ENCODE data around the gene SET. TPM values are rescaled to one million over a fixed set of nuclear protein-coding genes. Genes with fewer than 3 reads are reported as not detected.
A peak's percentile ranks its signal among the peaks of the same experiment; 100 is the strongest.

Gene SET
- total RNA-seq, 5 donors from 2014 or later (not counting 1 experiment from before 2014, with no cell fraction given): 239 to 279 (median 252) TPM

GRCh38 chr9:128702445-128702948 is 13.5 kb downstream of the SET start, which contains the start of gene PKN3:
Gene PKN3 (plus strand): TSS chr9:128702503. CDS start chr9:128702916, 413 bp downstream.
- H3K27me3 ChIP-seq (replicated peaks in 1 of 2; ENCODE audit: control insufficient read depth in 2 of 2, extremely low read depth in 1 of 2, insufficient read depth in 2 of 2, low read length in 1 of 2): no peaks in the 10 kb centered on the region
- Mint-ChIP-seq H3K36me3 (no peaks in the 10 kb centered on the region), H3K27ac (peak within 1 kb of the TSS; percentile 55 to 86), H3K4me1 (peaks cover 11 to 15% (median 13%) of the 10 kb centered on the region in 3 donors), H3K9me3 (no peaks in the 10 kb centered on the region), H3K27me3 (no peaks in the 10 kb centered on the region), H3K4me3 (peak within 1 kb of the TSS; percentile 78 to 85 (median 84))
- no peak within 1 kb of the TSS for H3K27ac ChIP-seq (ENCODE audit: low read length)
- peak within 1 kb of the TSS; percentile 51 to 75 for H3K4me3 ChIP-seq (ENCODE audit: control insufficient read depth in 1 of 2, extremely low read depth in 1 of 2, low read length in 1 of 2)
- no peaks in the 10 kb centered on the region for H3K9me3 ChIP-seq
- CTCF ChIA-PET: interaction anchor here in 1 of 2 donors (0.5 to 1.5 kb wide), 5 partner anchors 11 to 326 kb away, joined by 3 to 8 read pairs (median 3); partner anchors contain the start of genes SH3GLB2 and ZDHHC12
- no peaks in the 10 kb centered on the region for H3K36me3 ChIP-seq (ENCODE audit: control insufficient read depth in 2 of 2, extremely low read depth in 1 of 2, insufficient read depth in 1 of 2, low read length in 1 of 2)
- peaks cover 0 to 21% of the 10 kb centered on the region in 2 experiments for H3K4me1 ChIP-seq (ENCODE audit: control insufficient read depth in 1 of 2, extremely low read depth in 1 of 2, insufficient read depth in 2 of 2, low read length in 2 of 2)
- ATAC-seq (replicated peaks in 1 of 4) (peak; percentile 80 to 89 (median 88)), DNase-seq (peak; percentile 46 to 91 (median 78))
- WGBS (ENCODE audit: insufficient coverage): under 1% methylated on average over 61 of the region's 65 CpGs
- POLR2A ChIA-PET: no interaction called here

- ChIA-PET CTCF (no interaction called here), POLR2A (no interaction called here)
- 13% methylated on average over 29 of the region's 55 CpGs for WGBS (ENCODE audit: insufficient coverage)
- Mint-ChIP-seq H3K36me3 (no peaks in the 10 kb centered on the region), H3K27ac (peak overlapping the region; percentile 55), H3K4me1 (peaks cover 11 to 15% (median 13%) of the 10 kb centered on the region in 3 donors), H3K4me3 (peak overlapping the region; percentile 73 to 85 (median 77)), H3K27me3 (no peaks in the 10 kb centered on the region), H3K9me3 (no peaks in the 10 kb centered on the region)
- no peak overlapping the region for H3K27ac ChIP-seq (ENCODE audit: low read length)
- H3K4me3 ChIP-seq (ENCODE audit: control insufficient read depth in 1 of 2, extremely low read depth in 1 of 2, low read length in 1 of 2): peak overlapping the region; percentile 51 to 75
- H3K9me3 ChIP-seq: no peaks in the 10 kb centered on the region
- H3K36me3 ChIP-seq (ENCODE audit: control insufficient read depth in 2 of 2, extremely low read depth in 1 of 2, insufficient read depth in 1 of 2, low read length in 1 of 2): no peaks in the 10 kb centered on the region
- peak; percentile 41 to 58 (median 49) for ATAC-seq (replicated peaks in 1 of 4)
- peaks cover 0 to 21% of the 10 kb centered on the region in 2 experiments for H3K4me1 ChIP-seq (ENCODE audit: control insufficient read depth in 1 of 2, extremely low read depth in 1 of 2, insufficient read depth in 2 of 2, low read length in 2 of 2)
- no peaks in the 10 kb centered on the region for H3K27me3 ChIP-seq (replicated peaks in 1 of 2; ENCODE audit: control insufficient read depth in 2 of 2, extremely low read depth in 1 of 2, insufficient read depth in 2 of 2, low read length in 1 of 2)
- peak in 5 of 35 experiments; percentile 15 to 25 (median 23) for DNase-seq
These were observed 14.1 kb downstream of the SET start for GRCh38 chr9:128702949-128703615.

- Mint-ChIP-seq H3K27ac (peak overlapping the region; percentile 55), H3K9me3 (no peaks in the 10 kb centered on the region), H3K4me1 (peaks cover 11 to 15% (median 13%) of the 10 kb centered on the region in 3 donors), H3K36me3 (no peaks in the 10 kb centered on the region), H3K27me3 (no peaks in the 10 kb centered on the region), H3K4me3 (peak overlapping the region; percentile 73 to 85 (median 77))
- Histone ChIP-seq H3K36me3 (ENCODE audit: control insufficient read depth in 2 of 2, extremely low read depth in 1 of 2, insufficient read depth in 1 of 2, low read length in 1 of 2) (no peaks in the 10 kb centered on the region), H3K4me3 (ENCODE audit: control insufficient read depth in 1 of 2, extremely low read depth in 1 of 2, low read length in 1 of 2) (peak overlapping the region in 1 of 2 donors; percentile 75), H3K27ac (ENCODE audit: low read length) (no peak overlapping the region), H3K9me3 (no peaks in the 10 kb centered on the region), H3K27me3 (replicated peaks in 1 of 2; ENCODE audit: control insufficient read depth in 2 of 2, extremely low read depth in 1 of 2, insufficient read depth in 2 of 2, low read length in 1 of 2) (no peaks in the 10 kb centered on the region), H3K4me1 (ENCODE audit: control insufficient read depth in 1 of 2, extremely low read depth in 1 of 2, insufficient read depth in 2 of 2, low read length in 2 of 2) (peaks cover 0 to 21% of the 10 kb centered on the region in 2 experiments)
- 89% methylated on average over 20 of the region's 31 CpGs for WGBS (ENCODE audit: insufficient coverage)
- ChIA-PET CTCF (interaction anchor here (0.6 to 0.7 kb wide), 5 partner anchors 65 to 498 kb away, joined by 3 to 10 read pairs (median 6); no protein-coding TSS in a partner anchor), POLR2A (no interaction called here)
- no peak for DNase-seq
- no peak for ATAC-seq (replicated peaks in 1 of 4)
These were observed 14.8 kb downstream of the SET start for GRCh38 chr9:128703616-128704355.

- 98% methylated on average over 4 of the region's 5 CpGs for WGBS (ENCODE audit: insufficient coverage)
- no peak for DNase-seq
These were observed 15.3 kb downstream of the SET start for GRCh38 chr9:128704356-128704670.

GRCh38 chr9:128705051-128705965 is 16.3 kb downstream of the SET start:
- Mint-ChIP-seq H3K36me3 (no peaks in the 10 kb centered on the region), H3K27me3 (no peaks in the 10 kb centered on the region), H3K4me1 (peaks cover 11 to 15% (median 13%) of the 10 kb centered on the region in 3 donors), H3K4me3 (no peak overlapping the region), H3K9me3 (no peaks in the 10 kb centered on the region), H3K27ac (no peak overlapping the region)
- H3K9me3 ChIP-seq: no peaks in the 10 kb centered on the region
- H3K27ac ChIP-seq (ENCODE audit: low read length): no peak overlapping the region
- CTCF ChIA-PET: interaction anchor here (0.6 to 0.9 kb wide), 2 partner anchors 43 to 216 kb away, joined by 3 to 5 read pairs; no protein-coding TSS in a partner anchor
- 92% methylated on average over 30 of the region's 36 CpGs for WGBS (ENCODE audit: insufficient coverage)
- DNase-seq (no peak), ATAC-seq (replicated peaks in 1 of 4) (no peak)
- peaks cover 0 to 21% of the 10 kb centered on the region in 2 experiments for H3K4me1 ChIP-seq (ENCODE audit: control insufficient read depth in 1 of 2, extremely low read depth in 1 of 2, insufficient read depth in 2 of 2, low read length in 2 of 2)
- POLR2A ChIA-PET: no interaction called here
- no peaks in the 10 kb centered on the region for H3K36me3 ChIP-seq (ENCODE audit: control insufficient read depth in 2 of 2, extremely low read depth in 1 of 2, insufficient read depth in 1 of 2, low read length in 1 of 2)
- H3K27me3 ChIP-seq (replicated peaks in 1 of 2; ENCODE audit: control insufficient read depth in 2 of 2, extremely low read depth in 1 of 2, insufficient read depth in 2 of 2, low read length in 1 of 2): no peaks in the 10 kb centered on the region
- no peak overlapping the region for H3K4me3 ChIP-seq (ENCODE audit: control insufficient read depth in 1 of 2, extremely low read depth in 1 of 2, low read length in 1 of 2)

More at GRCh38 chr9:128704356-128704670, 15.3 kb downstream of the SET start:
- H3K4me1 ChIP-seq (ENCODE audit: control insufficient read depth in 1 of 2, extremely low read depth in 1 of 2, insufficient read depth in 2 of 2, low read length in 2 of 2): peaks cover 0 to 21% of the 10 kb centered on the region in 2 experiments
- CTCF ChIA-PET: interaction anchor here in 1 of 2 donors (0.7 kb wide), 1 partner anchor 8 kb away, joined by 3 read pairs; no protein-coding TSS in a partner anchor
- Mint-ChIP-seq H3K9me3 (no peaks in the 10 kb centered on the region), H3K27me3 (no peaks in the 10 kb centered on the region), H3K27ac (no peak overlapping the region), H3K4me3 (peak overlapping the region; percentile 21 to 85 (median 28)), H3K4me1 (peaks cover 11 to 15% (median 13%) of the 10 kb centered on the region in 3 donors), H3K36me3 (no peaks in the 10 kb centered on the region)
- H3K27me3 ChIP-seq (replicated peaks in 1 of 2; ENCODE audit: control insufficient read depth in 2 of 2, extremely low read depth in 1 of 2, insufficient read depth in 2 of 2, low read length in 1 of 2): no peaks in the 10 kb centered on the region
- ATAC-seq (replicated peaks in 1 of 4): no peak
- POLR2A ChIA-PET: no interaction called here
- H3K36me3 ChIP-seq (ENCODE audit: control insufficient read depth in 2 of 2, extremely low read depth in 1 of 2, insufficient read depth in 1 of 2, low read length in 1 of 2): no peaks in the 10 kb centered on the region
- H3K27ac ChIP-seq (ENCODE audit: low read length): no peak overlapping the region
- no peak overlapping the region for H3K4me3 ChIP-seq (ENCODE audit: control insufficient read depth in 1 of 2, extremely low read depth in 1 of 2, low read length in 1 of 2)
- H3K9me3 ChIP-seq: no peaks in the 10 kb centered on the region

Data from T-cell (primary cell).